ENCODE data around the gene PTPRG. TPM values are rescaled to one million over a fixed set of nuclear protein-coding genes. Genes with fewer than 3 reads are reported as not detected.

Gene PTPRG
- total RNA-seq, 1 experiment from 2014 or later, result 0.74 TPM

GRCh38 chr3:61520966-61521628 lies 40.3 kb upstream of the PTPRG start:
- Histone ChIP-seq H3K27ac (ENCODE audit: low read length) (no peak overlapping the region), H3K27me3 (ENCODE audit: control insufficient read depth, insufficient read depth, low read length) (no peaks in the 10 kb centered on the region), H3K4me3 (ENCODE audit: low read depth in 2 of 2, low read length in 2 of 2) (no peak overlapping the region), H3K4me1 (ENCODE audit: control insufficient read depth, insufficient read depth, low read length) (no peaks in the 10 kb centered on the region), H3K36me3 (ENCODE audit: control insufficient read depth, insufficient read depth, low read length) (no peaks in the 10 kb centered on the region), H3K9me3 (ENCODE audit: control insufficient read depth, insufficient read depth, low read depth, low read length) (no peaks in the 10 kb centered on the region)
- intact Hi-C loops (cut with micrococcal nuclease; ENCODE audit: unreplicated experiment) (no loop called here), in situ Hi-C loops (cut with HindIII; ENCODE audit: low pct_unique_long_range_greater_than_20kb, low sequenced_read_pairs) (no loop called here)
- DNase-seq (ENCODE audit: low read depth, low spot score), result no peak
- TF ChIP-seq TCF7L2 (IDR thresholded peaks at IDR 0.05; ENCODE audit: low read depth, low read length), result no peak
- no peak for TF ChIP-seq CTCF (IDR thresholded peaks at IDR 0.05)
- TF ChIP-seq REST (IDR thresholded peaks at IDR 0.05; ENCODE audit: insufficient read depth in 1 of 2, low read depth in 2 of 2, low read length in 1 of 2), result no peak
- no peak for TF ChIP-seq POLR2AphosphoS5 (IDR thresholded peaks at IDR 0.05; ENCODE audit: low read depth, low read length)
- no peak for TF ChIP-seq SIN3A (IDR thresholded peaks at IDR 0.05; ENCODE audit: borderline replicate concordance, insufficient read depth, low read depth, low read length)
- BruUV-seq (replicated peaks), result no TSS peak
- CTCF ChIA-PET, result no interaction called here
- POLR2A ChIA-PET, result no interaction called here
- no peak for ATAC-seq

- Histone ChIP-seq H3K9me3 (ENCODE audit: control insufficient read depth, insufficient read depth, low read depth, low read length) (no peaks in the 10 kb centered on the region), H3K27ac (ENCODE audit: low read length) (no peak overlapping the region), H3K4me1 (ENCODE audit: control insufficient read depth, insufficient read depth, low read length) (no peaks in the 10 kb centered on the region), H3K4me3 (ENCODE audit: low read depth in 2 of 2, low read length in 2 of 2) (no peak overlapping the region), H3K36me3 (ENCODE audit: control insufficient read depth, insufficient read depth, low read length) (no peaks in the 10 kb centered on the region), H3K27me3 (ENCODE audit: control insufficient read depth, insufficient read depth, low read length) (no peaks in the 10 kb centered on the region)
- ATAC-seq (no peak), DNase-seq (ENCODE audit: low read depth, low spot score) (no peak)
- CTCF ChIA-PET, result no interaction called here
- no TSS peak for BruUV-seq (replicated peaks)
- POLR2A ChIA-PET, result no interaction called here
- intact Hi-C loops (cut with micrococcal nuclease; ENCODE audit: unreplicated experiment), result no loop called here
- in situ Hi-C loops (cut with HindIII; ENCODE audit: low pct_unique_long_range_greater_than_20kb, low sequenced_read_pairs), result no loop called here
- no peak for TF ChIP-seq REST (IDR thresholded peaks at IDR 0.05; ENCODE audit: insufficient read depth in 1 of 2, low read depth in 2 of 2, low read length in 1 of 2)
- TF ChIP-seq TCF7L2 (IDR thresholded peaks at IDR 0.05; ENCODE audit: low read depth, low read length), result no peak
- TF ChIP-seq CTCF (IDR thresholded peaks at IDR 0.05), result no peak
- no peak for TF ChIP-seq SIN3A (IDR thresholded peaks at IDR 0.05; ENCODE audit: borderline replicate concordance, insufficient read depth, low read depth, low read length)
These were observed 39.3 kb upstream of the PTPRG start for GRCh38 chr3:61522060-61522459.

Measured in Panc1 (cell line).